Fibroblast of the aortic adventitia (primary cell): ENCODE measurements around the gene CCDC6. TPM values are rescaled to one million over a fixed set of nuclear protein-coding genes. Genes with fewer than 3 reads are reported as not detected.

Source experiments
- DNase-seq: peaks from one replicate; pipeline ENCODE4 v3.0.0-alpha.2; 2010; ENCODE audit warnings: low read depth
- H3K4me3 ChIP-seq: 2 replicates; pipeline ENCODE4 v1.5.1; 2011; ENCODE audit warnings: low read depth, mild to moderate bottlenecking, control low read depth, low read length, moderate library complexity
- CTCF ChIP-seq: IDR thresholded peaks from 2 replicates; pipeline ENCODE4 v1.5.1; 2011; ENCODE audit warnings: mild to moderate bottlenecking, low read length, control low read depth, inconsistent platforms; ENCODE audit not compliant: insufficient read depth
- total RNA-seq: library from RNA; depleted of rRNA; stranded (reverse); fragments of >200 nt; gene quantifications from 2 replicates; pipeline ENCODE4 v1.2.3, GENCODE V29; 2012; ENCODE audit warnings: low replicate concordance

Gene CCDC6
- total RNA-seq, 1 donor = 44.1 TPM

GRCh38 chr10:59831658-59832503, 74.5 kb downstream of the CCDC6 start:
- no peak for DNase-seq
- TF ChIP-seq CTCF = no peak
- no peak overlapping the region for H3K4me3 ChIP-seq

- TF ChIP-seq CTCF = peak; percentile 91
- peak; percentile 73 for DNase-seq
- H3K4me3 ChIP-seq = no peak overlapping the region
Measured at GRCh38 chr10:59830601-59831259, 75.6 kb downstream of the CCDC6 start.

GRCh38 chr10:59829601-59830000, 76.8 kb downstream of the CCDC6 start:
- no peak overlapping the region for H3K4me3 ChIP-seq
- DNase-seq = no peak
- TF ChIP-seq CTCF = no peak

GRCh38 chr10:59829024-59829423, 77.3 kb downstream of the CCDC6 start:
- peak; percentile 25 for DNase-seq
- no peak for TF ChIP-seq CTCF
- no peak overlapping the region for H3K4me3 ChIP-seq

GRCh38 chr10:59825932-59826331, 80.4 kb downstream of the CCDC6 start:
- H3K4me3 ChIP-seq = no peak overlapping the region
- peak; percentile 41 for DNase-seq
- TF ChIP-seq CTCF = no peak

- DNase-seq = no peak
- no peak for TF ChIP-seq CTCF
- no peak overlapping the region for H3K4me3 ChIP-seq
Measured at GRCh38 chr10:59823751-59824150, 82.6 kb downstream of the CCDC6 start.
